GM21576 (cell line): Measurements from ENCODE around the gene PRKRIP1.
"Not testable (repeated sequence)": the region's sequence is repeated elsewhere in the genome, so short reads cannot be mapped to it uniquely, and the experiment has no call there.

Experiments
- ATAC-seq: cut with Tn5 transposase; IDR thresholded peaks from one replicate; pipeline ENCODE4 v1.9.1; 2021; ENCODE audit warnings: mild to moderate bottlenecking, moderate library complexity; ENCODE audit not compliant: unreplicated experiment

PRKRIP1 gene

GRCh38 chr7:102395873-102396709, at the start of gene PRKRIP1:
TSS of gene PRKRIP1 (plus strand) at chr7:102396363. CDS start at chr7:102396412, 49 bp downstream.
- ATAC-seq = peak; percentile 98

GRCh38 chr7:102346983-102347382, 49.2 kb upstream of the PRKRIP1 start:
- not testable (repeated sequence) for ATAC-seq

GRCh38 chr7:102356344-102356743, 39.8 kb upstream of the PRKRIP1 start, which contains the start of gene SPDYE6:
TSS of gene SPDYE6 (minus strand) at chr7:102356444. CDS start at chr7:102356023, 421 bp downstream.
- ATAC-seq = not testable (repeated sequence)

GRCh38 chr7:102363549-102364393, 32.4 kb upstream of the PRKRIP1 start:
- ATAC-seq = peak; percentile 99

GRCh38 chr7:102364394-102364886, 31.7 kb upstream of the PRKRIP1 start:
- ATAC-seq = not testable (repeated sequence)

- not testable (repeated sequence) for ATAC-seq
Measured at GRCh38 chr7:102365390-102365789, 30.8 kb upstream of the PRKRIP1 start.

GRCh38 chr7:102370038-102370437, 26.1 kb upstream of the PRKRIP1 start:
- not testable (repeated sequence) for ATAC-seq

- not testable (repeated sequence) for ATAC-seq
Measured at GRCh38 chr7:102372796-102373195, 23.4 kb upstream of the PRKRIP1 start.

GRCh38 chr7:102376964-102377466, 19.1 kb upstream of the PRKRIP1 start:
- no peak for ATAC-seq

GRCh38 chr7:102380837-102381236, 15.3 kb upstream of the PRKRIP1 start:
- not testable (repeated sequence) for ATAC-seq

- ATAC-seq = not testable (repeated sequence)
Measured at GRCh38 chr7:102381696-102382425, 14.3 kb upstream of the PRKRIP1 start.

GRCh38 chr7:102387064-102387463, 9.1 kb upstream of the PRKRIP1 start:
- ATAC-seq = no peak

GRCh38 chr7:102389810-102390209, 6.4 kb upstream of the PRKRIP1 start:
- no peak for ATAC-seq

- ATAC-seq = no peak
Measured at GRCh38 chr7:102390697-102391484, 5.3 kb upstream of the PRKRIP1 start.

- no peak for ATAC-seq
Measured at GRCh38 chr7:102392330-102392729, 3.8 kb upstream of the PRKRIP1 start.

- no peak for ATAC-seq
Measured at GRCh38 chr7:102393467-102393866, 2.7 kb upstream of the PRKRIP1 start.

GRCh38 chr7:102395592-102395872, 631 bp upstream of the PRKRIP1 start:
- ATAC-seq = no peak

GRCh38 chr7:102396710-102397019, 502 bp downstream of the PRKRIP1 start:
- no peak for ATAC-seq

- no peak for ATAC-seq
Measured at GRCh38 chr7:102398543-102398942, 2.4 kb downstream of the PRKRIP1 start.

GRCh38 chr7:102400360-102400759, 4.2 kb downstream of the PRKRIP1 start:
- ATAC-seq = no peak
